ENCODE data around the gene HDAC7. TPM values are rescaled to one million over a fixed set of nuclear protein-coding genes. Genes with fewer than 3 reads are reported as not detected.

HDAC7 gene
- total and polyA plus RNA-seq, 2 of the 13 experiments (the other 11 are each of a cell fraction or from before 2014, with no cell fraction given): 4.6 to 10.8 TPM

GRCh38 chr12:47743311-47743860, 76.3 kb downstream of the HDAC7 start:
- Histone ChIP-seq H3K9me3 (ENCODE audit: low read length) (no peaks in the 10 kb centered on the region), H3K27ac (ENCODE audit: extremely low read length, insufficient read depth, low read length) (no peak overlapping the region), H3K4me3 (replicated peaks in 1 of 3; ENCODE audit: insufficient read depth in 1 of 3, low read depth in 2 of 3, low read length in 3 of 3) (no peak overlapping the region), H3K27me3 (ENCODE audit: control insufficient read depth in 1 of 2, insufficient read depth in 2 of 2, low read length in 2 of 2) (peaks cover 15 to 57% of the 10 kb centered on the region in 2 experiments), H3K4me1 (ENCODE audit: insufficient read depth, low read length) (peaks cover 20% of the 10 kb centered on the region), H3K9ac (ENCODE audit: insufficient read depth, low read depth, low read length) (no peak overlapping the region), H3K36me3 (replicated peaks in 1 of 2; ENCODE audit: control insufficient read depth in 1 of 2, insufficient read depth in 2 of 2, low read length in 2 of 2) (no peaks in the 10 kb centered on the region), H3K79me2 (ENCODE audit: insufficient read depth, low read length) (no peaks in the 10 kb centered on the region), H4K20me1 (ENCODE audit: insufficient read depth, low read length) (no peaks in the 10 kb centered on the region), H3K4me2 (ENCODE audit: low read depth, low read length) (no peak overlapping the region), H2AFZ (ENCODE audit: low read length) (no peak overlapping the region)
- WGBS (ENCODE audit: low lambda C conversion rate): 47% methylated on average over 3 of the region's 9 CpGs
- TF ChIP-seq NPAS2 (CRISPR knock-in tag; IDR thresholded peaks at IDR 0.05; ENCODE audit: borderline replicate concordance): no peak
- TF ChIP-seq ZFP36L2 (CRISPR knock-in tag; IDR thresholded peaks at IDR 0.05): no peak
- TF ChIP-seq SIX1 (CRISPR knock-in tag; IDR thresholded peaks at IDR 0.05; ENCODE audit: borderline replicate concordance): no peak
- TF ChIP-seq ZNF607 (CRISPR knock-in tag; IDR thresholded peaks at IDR 0.05; ENCODE audit: borderline replicate concordance): no peak
- TF ChIP-seq ZNF441 (CRISPR knock-in tag; IDR thresholded peaks at IDR 0.05; ENCODE audit: borderline replicate concordance): no peak
- TF ChIP-seq NCOR1 (IDR thresholded peaks at IDR 0.05; ENCODE audit: borderline replicate concordance, low read length): no peak
- TF ChIP-seq ARNTL (CRISPR knock-in tag; IDR thresholded peaks at IDR 0.05): no peak
- no peak for TF ChIP-seq ZSCAN25 (CRISPR knock-in tag; IDR thresholded peaks at IDR 0.05)
- TF ChIP-seq, protein P1, sequence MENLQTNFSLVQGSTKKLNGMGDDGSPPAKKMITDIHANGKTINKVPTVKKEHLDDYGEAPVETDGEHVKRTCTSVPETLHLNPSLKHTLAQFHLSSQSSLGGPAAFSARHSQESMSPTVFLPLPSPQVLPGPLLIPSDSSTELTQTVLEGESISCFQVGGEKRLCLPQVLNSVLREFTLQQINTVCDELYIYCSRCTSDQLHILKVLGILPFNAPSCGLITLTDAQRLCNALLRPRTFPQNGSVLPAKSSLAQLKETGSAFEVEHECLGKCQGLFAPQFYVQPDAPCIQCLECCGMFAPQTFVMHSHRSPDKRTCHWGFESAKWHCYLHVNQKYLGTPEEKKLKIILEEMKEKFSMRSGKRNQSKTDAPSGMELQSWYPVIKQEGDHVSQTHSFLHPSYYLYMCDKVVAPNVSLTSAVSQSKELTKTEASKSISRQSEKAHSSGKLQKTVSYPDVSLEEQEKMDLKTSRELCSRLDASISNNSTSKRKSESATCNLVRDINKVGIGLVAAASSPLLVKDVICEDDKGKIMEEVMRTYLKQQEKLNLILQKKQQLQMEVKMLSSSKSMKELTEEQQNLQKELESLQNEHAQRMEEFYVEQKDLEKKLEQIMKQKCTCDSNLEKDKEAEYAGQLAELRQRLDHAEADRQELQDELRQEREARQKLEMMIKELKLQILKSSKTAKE (CRISPR knock-in tag; IDR thresholded peaks at IDR 0.05; ENCODE audit: borderline replicate concordance): no peak
- no peak for TF ChIP-seq ZFP91 (CRISPR knock-in tag; IDR thresholded peaks at IDR 0.05; ENCODE audit: borderline replicate concordance)
- no peak for TF ChIP-seq NR3C1 (CRISPR knock-in tag; IDR thresholded peaks at IDR 0.05)
- DNase-seq (ENCODE audit: low spot score): no peak
- in situ Hi-C loops (cut with HindIII; ENCODE audit: extremely low pct_ligation_motif_present, low pct_unique_long_range_greater_than_20kb): loop anchor here (5.0 kb wide), 1 partner anchor 34 kb away; no protein-coding TSS in a partner anchor
- no peak for ATAC-seq
- FAIRE-seq: no peak
- ChIA-PET POLR2A (no interaction called here), CTCF (ENCODE audit: low intra/inter-chr PET ratio, low total read pairs) (interaction anchor here (2.0 to 3.8 kb wide), 5 partner anchors 16 to 95 kb away, joined by 14 to 37 read pairs (median 16); partner anchors contain the start of gene RAPGEF3)
- BruUV-seq (replicated peaks): no TSS peak
- intact Hi-C loops (cut with micrococcal nuclease; ENCODE audit: unreplicated experiment): no loop called here

Data from HepG2 (cell line).